MM.1S (cell line): ENCODE measurements around the gene DCAF17.
A peak's percentile ranks its signal among the peaks of the same experiment; 100 is the strongest.

Experiments used
- EZH2 ChIP-seq: fragments of 300-600 bp; sonication (generic); optimal IDR thresholded peaks from 2 replicates; pipeline ENCODE3; 2017; ENCODE audit warnings: low read depth, mild to moderate bottlenecking, antibody characterized with exemption, low read length, mixed read lengths
- EZH2phosphoT487 ChIP-seq: fragments of 300-600 bp; sonication (generic); IDR thresholded peaks from 2 replicates; pipeline ENCODE4 v1.6.1; 2018; ENCODE audit warnings: antibody characterized with exemption, low read length
- TF ChIP-seq, protein P1 (sequence below): fragments of 300-600 bp; sonication (generic); IDR thresholded peaks from 2 replicates; pipeline ENCODE4 v1.5.1; 2016; ENCODE audit warnings: antibody characterized with exemption, low read length, mixed read lengths

- TF ChIP-seq, protein P1, sequence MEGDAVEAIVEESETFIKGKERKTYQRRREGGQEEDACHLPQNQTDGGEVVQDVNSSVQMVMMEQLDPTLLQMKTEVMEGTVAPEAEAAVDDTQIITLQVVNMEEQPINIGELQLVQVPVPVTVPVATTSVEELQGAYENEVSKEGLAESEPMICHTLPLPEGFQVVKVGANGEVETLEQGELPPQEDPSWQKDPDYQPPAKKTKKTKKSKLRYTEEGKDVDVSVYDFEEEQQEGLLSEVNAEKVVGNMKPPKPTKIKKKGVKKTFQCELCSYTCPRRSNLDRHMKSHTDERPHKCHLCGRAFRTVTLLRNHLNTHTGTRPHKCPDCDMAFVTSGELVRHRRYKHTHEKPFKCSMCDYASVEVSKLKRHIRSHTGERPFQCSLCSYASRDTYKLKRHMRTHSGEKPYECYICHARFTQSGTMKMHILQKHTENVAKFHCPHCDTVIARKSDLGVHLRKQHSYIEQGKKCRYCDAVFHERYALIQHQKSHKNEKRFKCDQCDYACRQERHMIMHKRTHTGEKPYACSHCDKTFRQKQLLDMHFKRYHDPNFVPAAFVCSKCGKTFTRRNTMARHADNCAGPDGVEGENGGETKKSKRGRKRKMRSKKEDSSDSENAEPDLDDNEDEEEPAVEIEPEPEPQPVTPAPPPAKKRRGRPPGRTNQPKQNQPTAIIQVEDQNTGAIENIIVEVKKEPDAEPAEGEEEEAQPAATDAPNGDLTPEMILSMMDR = peak; percentile 95
- TF ChIP-seq EZH2 = no peak
- TF ChIP-seq EZH2phosphoT487 = no peak
Measured at GRCh38 chr2:171416009-171416926, 17.8 kb upstream of the DCAF17 start.
